ENCODE measurements around the gene ARID3B. TPM values are rescaled to one million over a fixed set of nuclear protein-coding genes. Genes with fewer than 3 reads are reported as not detected.

The ARID3B gene
- total RNA-seq, 1 donor from 2014 or later: 2.1 TPM

- Histone ChIP-seq H3K4me1 (ENCODE audit: control insufficient read depth in 3 of 3, insufficient read depth in 3 of 3, low read length in 3 of 3) (peaks cover 28 to 42% (median 38%) of the 10 kb centered on the region in 3 donors), H3K4me3 (ENCODE audit: low read length in 3 of 3) (no peak overlapping the region), H3K27ac (ENCODE audit: low read depth, low read length) (no peak overlapping the region)
These were observed 105.5 kb downstream of the ARID3B start for GRCh38 chr15:74646480-74646879.

More at GRCh38 chr15:74646480-74646879, 105.5 kb downstream of the ARID3B start:
- Histone ChIP-seq H3K9ac (ENCODE audit: low read depth in 1 of 3, low read length in 3 of 3) (no peak overlapping the region), H3K36me3 (ENCODE audit: control insufficient read depth in 3 of 3, insufficient read depth in 3 of 3, low read length in 3 of 3) (peaks cover 0 to 10% (median 2%) of the 10 kb centered on the region in 3 donors), H3K27me3 (ENCODE audit: control insufficient read depth in 3 of 3, insufficient read depth in 3 of 3, low read length in 3 of 3) (no peaks in the 10 kb centered on the region), H3K9me3 (ENCODE audit: control insufficient read depth in 3 of 3, low read length in 3 of 3) (no peaks in the 10 kb centered on the region)

Other genes with a start within 250 kb of the ARID3B start
- gene CYP11A1, start 173.6 kb upstream of the ARID3B start, total RNA-seq: 0.52 TPM
- 5.2 TPM for gene SEMA7A, start 107.3 kb upstream of the ARID3B start, total RNA-seq
- 23.0 TPM for gene UBL7, start 80.1 kb upstream of the ARID3B start, total RNA-seq
- 24.0 TPM for gene CLK3, start 74.6 kb downstream of the ARID3B start, total RNA-seq
- 16.2 TPM for gene EDC3, start 154.8 kb downstream of the ARID3B start, total RNA-seq
- not detected for gene CYP1A1, start 184.3 kb downstream of the ARID3B start, total RNA-seq
- not detected for gene CYP1A2, start 207.6 kb downstream of the ARID3B start, total RNA-seq
- gene CSK, start 240.9 kb downstream of the ARID3B start, total RNA-seq: 13.6 TPM